Transverse colon (tissue), 3 donors: ENCODE measurements around the gene CDH13.

Experiments
- EP300 ChIP-seq: sonication (generic); formaldehyde crosslinking; IDR thresholded peaks from one replicate; pipeline ENCODE4 v1.6.1; 2017; ENCODE audit warnings: antibody characterized with exemption, low read depth
- POLR2A ChIP-seq: fragments of 450-650 bp; IDR thresholded peaks from one replicate; pipeline ENCODE4 v1.6.1; 2016; ENCODE audit warnings: antibody characterized with exemption, mild to moderate bottlenecking, moderate library complexity
- POLR2AphosphoS5 ChIP-seq, 3 donors: sonication (generic); formaldehyde crosslinking; IDR thresholded peaks; one replicate each; pipeline ENCODE4 v1.6.1; 2016; ENCODE audit warnings: antibody characterized with exemption in 3 of 3

- TF ChIP-seq EP300 = no peak
- no peak for TF ChIP-seq POLR2A
- no peak for TF ChIP-seq POLR2AphosphoS5 (IDR thresholded peaks at IDR 0.05)
These were observed 482.8 kb downstream of the CDH13 start for GRCh38 chr16:83109490-83110125.
